ENCODE measurements around the gene PTGR2.
"Not testable (repeated sequence)": the region's sequence is repeated elsewhere in the genome, so short reads cannot be mapped to it uniquely, and the experiment has no call there.

PTGR2 gene

GRCh38 chr14:73833034-73833433 is 18.6 kb upstream of the PTGR2 start:
- Histone ChIP-seq H2BK5ac (ENCODE audit: low read depth, low read length, poor library complexity, severe bottlenecking) (peak overlapping the region; percentile 96), H3K23ac (ENCODE audit: low read length in 2 of 2) (no peak overlapping the region), H3K9ac (ENCODE audit: low read length) (peak overlapping the region; percentile 54), H3K14ac (ENCODE audit: low read length in 2 of 2) (no peak overlapping the region), H2BK120ac (ENCODE audit: low read depth, low read length) (no peak overlapping the region), H2BK15ac (ENCODE audit: low read depth, poor library complexity, severe bottlenecking) (no peak overlapping the region), H3K79me1 (replicated peaks; ENCODE audit: low read length, poor library complexity, severe bottlenecking) (no peaks in the 10 kb centered on the region), H3K4me3 (ENCODE audit: insufficient read depth in 1 of 2, low read depth in 1 of 2, low read length in 2 of 2) (peak overlapping the region in 1 of 2 experiments; percentile 10), H3K4me1 (ENCODE audit: control insufficient read depth, insufficient read depth, low read depth, low read length) (peaks cover 28% of the 10 kb centered on the region), H4K91ac (ENCODE audit: low read length) (no peak overlapping the region), H3K4me2 (ENCODE audit: low read length, poor library complexity, severe bottlenecking) (no peak overlapping the region), H3K36me3 (ENCODE audit: control insufficient read depth in 1 of 2, insufficient read depth in 2 of 2, low read depth in 1 of 2, low read length in 2 of 2) (no peaks in the 10 kb centered on the region), H3K9me3 (ENCODE audit: control insufficient read depth, low read length) (no peaks in the 10 kb centered on the region), H3K4ac (ENCODE audit: low read depth in 1 of 2, low read length in 2 of 2) (no peak overlapping the region), H3K27me3 (ENCODE audit: control insufficient read depth in 1 of 2, insufficient read depth in 1 of 2, low read length in 2 of 2) (no peaks in the 10 kb centered on the region), H2AK5ac (ENCODE audit: low read length, severe bottlenecking) (no peak overlapping the region), H3K18ac (ENCODE audit: low read depth in 1 of 2, low read length in 2 of 2) (no peak overlapping the region), H2AFZ (ENCODE audit: low read depth, low read length) (no peak overlapping the region), H2BK12ac (ENCODE audit: low read length in 2 of 2) (no peak overlapping the region), H4K8ac (ENCODE audit: low read length) (no peak overlapping the region), H3K27ac (ENCODE audit: low read length, poor library complexity, severe bottlenecking) (peak overlapping the region; percentile 80)
- WGBS = 95% methylated on average over 1 of the region's 1 CpG
- no peak for DNase-seq

DNA sequence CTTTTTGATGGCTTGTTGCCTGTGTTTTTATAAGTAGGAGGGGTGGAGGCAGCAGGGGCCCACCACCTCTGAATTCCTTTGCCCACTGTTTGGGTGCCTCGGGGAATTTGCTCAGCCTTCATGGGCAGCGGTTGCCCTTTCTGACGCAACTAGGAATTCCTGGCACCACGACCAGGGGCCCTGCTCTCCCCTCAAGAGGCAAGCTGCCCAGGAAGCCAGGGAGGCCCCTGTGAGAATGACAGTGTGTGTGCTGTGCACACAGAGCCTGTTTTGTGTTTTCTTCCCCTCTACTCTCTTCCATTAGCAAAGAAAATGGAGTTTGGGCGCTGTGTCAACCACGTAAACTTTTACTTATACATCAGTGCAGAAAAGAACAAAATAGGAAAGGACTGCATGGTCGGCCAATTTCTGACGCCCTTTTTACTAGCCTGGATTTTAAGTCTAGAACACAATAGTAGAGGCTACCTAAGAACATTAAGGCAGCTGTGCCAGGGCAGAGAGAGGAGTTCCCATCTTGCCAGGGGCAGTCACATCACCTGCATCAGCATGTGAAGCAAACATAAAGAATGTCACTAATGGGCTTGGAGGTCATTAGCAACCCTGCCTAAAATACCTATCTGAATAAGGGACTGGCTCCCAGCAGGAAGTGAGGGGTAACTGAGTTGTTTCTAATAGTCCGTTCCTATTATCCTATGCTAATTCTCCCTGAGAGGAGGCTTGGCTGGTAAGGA is 17.9 kb upstream of the PTGR2 start:
- H3K79me1 ChIP-seq (replicated peaks; ENCODE audit: low read length, poor library complexity, severe bottlenecking) = no peaks in the 10 kb centered on the region
- peak overlapping the region; percentile 80 for H3K27ac ChIP-seq (ENCODE audit: low read length, poor library complexity, severe bottlenecking)
- H2AFZ ChIP-seq (ENCODE audit: low read depth, low read length) = peak overlapping the region; percentile 72
- H4K91ac ChIP-seq (ENCODE audit: low read length) = no peak overlapping the region
- H4K8ac ChIP-seq (ENCODE audit: low read length) = peak overlapping the region; percentile 73
- H3K9me3 ChIP-seq (ENCODE audit: control insufficient read depth, low read length) = no peaks in the 10 kb centered on the region
- H3K27me3 ChIP-seq (ENCODE audit: control insufficient read depth in 1 of 2, insufficient read depth in 1 of 2, low read length in 2 of 2) = no peaks in the 10 kb centered on the region
- DNase-seq = peak; percentile 20
- peak overlapping the region in 1 of 2 experiments; percentile 65 for H3K14ac ChIP-seq (ENCODE audit: low read length in 2 of 2)
- H3K9ac ChIP-seq (ENCODE audit: low read length) = peak overlapping the region; percentile 54
- H2BK5ac ChIP-seq (ENCODE audit: low read depth, low read length, poor library complexity, severe bottlenecking) = peak overlapping the region; percentile 96
- H2BK120ac ChIP-seq (ENCODE audit: low read depth, low read length) = no peak overlapping the region
- H3K4ac ChIP-seq (ENCODE audit: low read depth in 1 of 2, low read length in 2 of 2) = no peak overlapping the region
- H2BK12ac ChIP-seq (ENCODE audit: low read length in 2 of 2) = peak overlapping the region in 1 of 2 experiments; percentile 86
- peaks cover 28% of the 10 kb centered on the region for H3K4me1 ChIP-seq (ENCODE audit: control insufficient read depth, insufficient read depth, low read depth, low read length)
- H2BK15ac ChIP-seq (ENCODE audit: low read depth, poor library complexity, severe bottlenecking) = no peak overlapping the region
- no peak overlapping the region for H3K18ac ChIP-seq (ENCODE audit: low read depth in 1 of 2, low read length in 2 of 2)
- peak overlapping the region; percentile 38 for H3K4me2 ChIP-seq (ENCODE audit: low read length, poor library complexity, severe bottlenecking)
- H3K23ac ChIP-seq (ENCODE audit: low read length in 2 of 2) = no peak overlapping the region
- 64% methylated on average over 6 of the region's 9 CpGs for WGBS
- H3K36me3 ChIP-seq (ENCODE audit: control insufficient read depth in 1 of 2, insufficient read depth in 2 of 2, low read depth in 1 of 2, low read length in 2 of 2) = no peaks in the 10 kb centered on the region
- peak overlapping the region in 1 of 2 experiments; percentile 10 for H3K4me3 ChIP-seq (ENCODE audit: insufficient read depth in 1 of 2, low read depth in 1 of 2, low read length in 2 of 2)
- H2AK5ac ChIP-seq (ENCODE audit: low read length, severe bottlenecking) = peak overlapping the region; percentile 0

DNA sequence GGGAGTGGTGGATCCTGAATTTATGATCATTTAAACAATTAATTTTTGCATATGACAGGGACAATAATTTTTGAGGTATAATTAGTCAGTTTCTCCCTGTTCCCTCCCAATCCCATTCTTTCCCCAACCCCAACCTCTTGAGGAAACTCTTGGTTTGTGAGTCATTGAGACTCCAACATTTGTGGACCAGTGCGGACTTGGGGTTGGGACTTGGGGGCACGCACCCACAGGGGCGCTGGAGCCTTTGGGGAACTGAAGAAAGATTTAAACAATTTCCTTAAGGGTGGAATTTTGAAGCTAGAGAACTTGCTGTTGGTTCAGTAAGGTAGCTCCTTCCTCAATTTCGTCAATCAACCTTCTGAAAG is 17.4 kb upstream of the PTGR2 start:
- Histone ChIP-seq H2BK5ac (ENCODE audit: low read depth, low read length, poor library complexity, severe bottlenecking) (peak overlapping the region; percentile 96), H3K4me1 (ENCODE audit: control insufficient read depth, insufficient read depth, low read depth, low read length) (peaks cover 26% of the 10 kb centered on the region), H3K36me3 (ENCODE audit: control insufficient read depth in 1 of 2, insufficient read depth in 2 of 2, low read depth in 1 of 2, low read length in 2 of 2) (no peaks in the 10 kb centered on the region), H4K91ac (ENCODE audit: low read length) (no peak overlapping the region), H3K23ac (ENCODE audit: low read length in 2 of 2) (no peak overlapping the region), H3K4ac (ENCODE audit: low read depth in 1 of 2, low read length in 2 of 2) (no peak overlapping the region), H2BK12ac (ENCODE audit: low read length in 2 of 2) (no peak overlapping the region), H2BK15ac (ENCODE audit: low read depth, poor library complexity, severe bottlenecking) (no peak overlapping the region), H3K18ac (ENCODE audit: low read depth in 1 of 2, low read length in 2 of 2) (no peak overlapping the region), H3K79me1 (replicated peaks; ENCODE audit: low read length, poor library complexity, severe bottlenecking) (no peaks in the 10 kb centered on the region), H3K14ac (ENCODE audit: low read length in 2 of 2) (no peak overlapping the region), H3K9me3 (ENCODE audit: control insufficient read depth, low read length) (no peaks in the 10 kb centered on the region), H2BK120ac (ENCODE audit: low read depth, low read length) (no peak overlapping the region), H2AK5ac (ENCODE audit: low read length, severe bottlenecking) (peak overlapping the region; percentile 76), H4K8ac (ENCODE audit: low read length) (no peak overlapping the region), H3K4me3 (ENCODE audit: insufficient read depth in 1 of 2, low read depth in 1 of 2, low read length in 2 of 2) (peak overlapping the region in 1 of 2 experiments; percentile 10), H3K27me3 (ENCODE audit: control insufficient read depth in 1 of 2, insufficient read depth in 1 of 2, low read length in 2 of 2) (no peaks in the 10 kb centered on the region), H3K4me2 (ENCODE audit: low read length, poor library complexity, severe bottlenecking) (no peak overlapping the region), H3K9ac (ENCODE audit: low read length) (peak overlapping the region; percentile 54), H3K27ac (ENCODE audit: low read length, poor library complexity, severe bottlenecking) (peak overlapping the region; percentile 80), H2AFZ (ENCODE audit: low read depth, low read length) (no peak overlapping the region)
- no peak for DNase-seq
- WGBS = 89% methylated on average over 3 of the region's 4 CpGs

GRCh38 chr14:73838293-73839034 is 13.2 kb upstream of the PTGR2 start:
- H3K4ac ChIP-seq (ENCODE audit: low read depth in 1 of 2, low read length in 2 of 2); H2BK120ac ChIP-seq (ENCODE audit: low read depth, low read length); H3K14ac ChIP-seq (ENCODE audit: low read length in 2 of 2); H2AFZ ChIP-seq (ENCODE audit: low read depth, low read length); H2AK5ac ChIP-seq (ENCODE audit: low read length, severe bottlenecking); H3K9me3 ChIP-seq (ENCODE audit: control insufficient read depth, low read length); H3K27me3 ChIP-seq (ENCODE audit: control insufficient read depth in 1 of 2, insufficient read depth in 1 of 2, low read length in 2 of 2); H2BK15ac ChIP-seq (ENCODE audit: low read depth, poor library complexity, severe bottlenecking); H3K79me1 ChIP-seq (replicated peaks; ENCODE audit: low read length, poor library complexity, severe bottlenecking); DNase-seq; H3K4me3 ChIP-seq (ENCODE audit: insufficient read depth in 1 of 2, low read depth in 1 of 2, low read length in 2 of 2); H3K27ac ChIP-seq (ENCODE audit: low read length, poor library complexity, severe bottlenecking); H3K36me3 ChIP-seq (ENCODE audit: control insufficient read depth in 1 of 2, insufficient read depth in 2 of 2, low read depth in 1 of 2, low read length in 2 of 2); H3K9ac ChIP-seq (ENCODE audit: low read length); H4K91ac ChIP-seq (ENCODE audit: low read length); H3K23ac ChIP-seq (ENCODE audit: low read length in 2 of 2); H3K4me2 ChIP-seq (ENCODE audit: low read length, poor library complexity, severe bottlenecking); H4K8ac ChIP-seq (ENCODE audit: low read length); H2BK12ac ChIP-seq (ENCODE audit: low read length in 2 of 2); H2BK5ac ChIP-seq (ENCODE audit: low read depth, low read length, poor library complexity, severe bottlenecking); H3K18ac ChIP-seq (ENCODE audit: low read depth in 1 of 2, low read length in 2 of 2): not testable (repeated sequence)
- WGBS = 98% methylated on average over 7 of the region's 7 CpGs
- H3K4me1 ChIP-seq (ENCODE audit: control insufficient read depth, insufficient read depth, low read depth, low read length) = peaks cover 12% of the 10 kb centered on the region
